MM.1S (cell line): ENCODE results near the gene LRRC37A2.
"Not testable (repeated sequence)": the region's sequence is repeated elsewhere in the genome, so short reads cannot be mapped to it uniquely, and the experiment has no call there.

Experiments
- CTCF ChIP-seq: fragments of 300-600 bp; sonication (generic); IDR thresholded peaks from 2 replicates; pipeline ENCODE4 v1.5.1; 2016; ENCODE audit warnings: antibody characterized with exemption, low read length, mixed read lengths
- EZH2 ChIP-seq: fragments of 300-600 bp; sonication (generic); optimal IDR thresholded peaks from 2 replicates; pipeline ENCODE3; 2017; ENCODE audit warnings: low read depth, mild to moderate bottlenecking, antibody characterized with exemption, low read length, mixed read lengths
- EZH2phosphoT487 ChIP-seq: fragments of 300-600 bp; sonication (generic); IDR thresholded peaks from 2 replicates; pipeline ENCODE4 v1.6.1; 2018; ENCODE audit warnings: antibody characterized with exemption, low read length

- TF ChIP-seq EZH2, CTCF, EZH2phosphoT487: not testable (repeated sequence)
Observed at GRCh38 chr17:46492021-46492420, 20.2 kb upstream of the LRRC37A2 start.
